SK-N-SH treated with all-trans-retinoic acid at 6 μM for 48 hours (cell line): Measurements from ENCODE around the gene CMIP.

Experiments used
- ATAC-seq: fragments of 200-7000 bp; cut with Tn5 transposase; 3 replicates; pipeline ENCODE4 v1.9.1; 2020; ENCODE audit warnings: mild to moderate bottlenecking, moderate library complexity
- ARNTL ChIP-seq: fragments of 450-650 bp; formaldehyde crosslinking; IDR thresholded peaks from 2 replicates; pipeline ENCODE4 v1.5.0; 2020; ENCODE audit warnings: low read depth, mild to moderate bottlenecking, moderate library complexity, borderline replicate concordance
- BACH2 ChIP-seq: fragments of 250-450 bp; sonication (Bioruptor Pico); IDR thresholded peaks from 2 replicates; pipeline ENCODE4 v1.9.0; 2021; ENCODE audit warnings: mild to moderate bottlenecking, borderline replicate concordance
- ESRRG ChIP-seq: fragments of 250-450 bp; sonication (Bioruptor Pico); IDR thresholded peaks from 2 replicates; pipeline ENCODE4 v1.6.1; 2021; ENCODE audit warnings: mild to moderate bottlenecking
- GLIS3 ChIP-seq: fragments of 250-450 bp; sonication (Bioruptor Pico); IDR thresholded peaks from 2 replicates; pipeline ENCODE4 v1.5.0; 2020; ENCODE audit warnings: mild to moderate bottlenecking, moderate library complexity
- ISL1 ChIP-seq: fragments of 250-450 bp; sonication (Bioruptor Pico); IDR thresholded peaks from 2 replicates; pipeline ENCODE4 v2.1.2; 2022; ENCODE audit warnings: mild to moderate bottlenecking, moderate library complexity
- OSR1 ChIP-seq: fragments of 250-450 bp; sonication (Bioruptor Pico); IDR thresholded peaks from 2 replicates; pipeline ENCODE4 v1.8.0; 2022; ENCODE audit warnings: moderate library complexity, mild to moderate bottlenecking, inconsistent platforms
- PATZ1 ChIP-seq: fragments of 250-450 bp; sonication (Bioruptor Pico); IDR thresholded peaks from 2 replicates; pipeline ENCODE4 v1.8.0; 2020; ENCODE audit warnings: mild to moderate bottlenecking, moderate library complexity, borderline replicate concordance
- POU6F1 ChIP-seq: fragments of 250-450 bp; sonication (Bioruptor Pico); IDR thresholded peaks from 2 replicates; pipeline ENCODE4 v1.8.0; 2021; ENCODE audit warnings: low read depth, mild to moderate bottlenecking, moderate library complexity, borderline replicate concordance
- RARB ChIP-seq: fragments of 250-450 bp; sonication (Bioruptor Pico); IDR thresholded peaks from 2 replicates; pipeline ENCODE4 v1.8.0; 2021; ENCODE audit warnings: mild to moderate bottlenecking, moderate library complexity
- SNAI2 ChIP-seq: fragments of 250-450 bp; sonication (Bioruptor Pico); IDR thresholded peaks from 2 replicates; pipeline ENCODE4 v1.5.0; 2020; ENCODE audit warnings: mild to moderate bottlenecking, moderate library complexity
- TOX ChIP-seq: fragments of 250-450 bp; sonication (Bioruptor Pico); IDR thresholded peaks from 2 replicates; pipeline ENCODE4 v1.8.0; 2021; ENCODE audit warnings: mild to moderate bottlenecking, moderate library complexity, borderline replicate concordance
- TSHZ2 ChIP-seq: fragments of 250-450 bp; sonication (Bioruptor Pico); IDR thresholded peaks from 2 replicates; pipeline ENCODE4 v1.5.0; 2020; ENCODE audit warnings: mild to moderate bottlenecking, moderate library complexity
- ZC3H10 ChIP-seq: fragments of 250-450 bp; sonication (Bioruptor Pico); IDR thresholded peaks from 2 replicates; pipeline ENCODE4 v1.5.1; 2021; ENCODE audit warnings: mild to moderate bottlenecking, moderate library complexity
- ZFP3 ChIP-seq: fragments of 250-450 bp; sonication (Bioruptor Pico); IDR thresholded peaks from 2 replicates; pipeline ENCODE4 v1.5.0; 2020; ENCODE audit warnings: mild to moderate bottlenecking, moderate library complexity
- ZFP30 ChIP-seq: fragments of 450-650 bp; formaldehyde crosslinking; IDR thresholded peaks from 2 replicates; pipeline ENCODE4 v1.5.0; 2022; ENCODE audit warnings: mild to moderate bottlenecking, moderate library complexity
- ZNF565 ChIP-seq: fragments of 450-650 bp; formaldehyde crosslinking; conservative IDR thresholded peaks from 2 replicates; pipeline ENCODE4 v1.5.0; 2020; ENCODE audit warnings: low read depth, mild to moderate bottlenecking, moderate library complexity
- ZNF70 ChIP-seq: fragments of 450-650 bp; formaldehyde crosslinking; IDR thresholded peaks from 2 replicates; pipeline ENCODE4 v1.5.0; 2020; ENCODE audit warnings: mild to moderate bottlenecking, moderate library complexity
- ZNF8 ChIP-seq: fragments of 450-650 bp; formaldehyde crosslinking; IDR thresholded peaks from 2 replicates; pipeline ENCODE4 v1.5.0; 2020; ENCODE audit warnings: mild to moderate bottlenecking, moderate library complexity
- TF ChIP-seq, protein P1 (sequence below): fragments of 250-450 bp; sonication (Bioruptor Pico); IDR thresholded peaks from 2 replicates; pipeline ENCODE4 v1.5.1; 2021; ENCODE audit warnings: mild to moderate bottlenecking, moderate library complexity
- TF ChIP-seq, protein P2 (sequence below): fragments of 250-450 bp; sonication (Bioruptor Pico); IDR thresholded peaks from 2 replicates; pipeline ENCODE4 v1.5.1; 2020; ENCODE audit warnings: low read depth, mild to moderate bottlenecking, moderate library complexity

The CMIP gene

GRCh38 chr16:81748476-81749198, 304.0 kb downstream of the CMIP start:
- ATAC-seq: no peak
- TF ChIP-seq, protein P1, sequence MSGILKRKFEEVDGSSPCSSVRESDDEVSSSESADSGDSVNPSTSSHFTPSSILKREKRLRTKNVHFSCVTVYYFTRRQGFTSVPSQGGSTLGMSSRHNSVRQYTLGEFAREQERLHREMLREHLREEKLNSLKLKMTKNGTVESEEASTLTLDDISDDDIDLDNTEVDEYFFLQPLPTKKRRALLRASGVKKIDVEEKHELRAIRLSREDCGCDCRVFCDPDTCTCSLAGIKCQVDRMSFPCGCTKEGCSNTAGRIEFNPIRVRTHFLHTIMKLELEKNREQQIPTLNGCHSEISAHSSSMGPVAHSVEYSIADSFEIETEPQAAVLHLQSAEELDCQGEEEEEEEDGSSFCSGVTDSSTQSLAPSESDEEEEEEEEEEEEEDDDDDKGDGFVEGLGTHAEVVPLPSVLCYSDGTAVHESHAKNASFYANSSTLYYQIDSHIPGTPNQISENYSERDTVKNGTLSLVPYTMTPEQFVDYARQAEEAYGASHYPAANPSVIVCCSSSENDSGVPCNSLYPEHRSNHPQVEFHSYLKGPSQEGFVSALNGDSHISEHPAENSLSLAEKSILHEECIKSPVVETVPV (CRISPR knock-in tag): no peak
- TF ChIP-seq ZC3H10 (CRISPR knock-in tag) (no peak), ZNF70 (no peak), PATZ1 (no peak), ZNF8 (no peak), TSHZ2 (CRISPR knock-in tag) (no peak), ZFP30 (no peak), GLIS3 (CRISPR knock-in tag) (no peak), SNAI2 (CRISPR knock-in tag) (no peak), ISL1 (CRISPR knock-in tag) (no peak), BACH2 (CRISPR knock-in tag) (no peak), ARNTL (CRISPR knock-in tag) (no peak), POU6F1 (CRISPR knock-in tag) (no peak), OSR1 (CRISPR knock-in tag) (no peak)
- TF ChIP-seq, protein P2, sequence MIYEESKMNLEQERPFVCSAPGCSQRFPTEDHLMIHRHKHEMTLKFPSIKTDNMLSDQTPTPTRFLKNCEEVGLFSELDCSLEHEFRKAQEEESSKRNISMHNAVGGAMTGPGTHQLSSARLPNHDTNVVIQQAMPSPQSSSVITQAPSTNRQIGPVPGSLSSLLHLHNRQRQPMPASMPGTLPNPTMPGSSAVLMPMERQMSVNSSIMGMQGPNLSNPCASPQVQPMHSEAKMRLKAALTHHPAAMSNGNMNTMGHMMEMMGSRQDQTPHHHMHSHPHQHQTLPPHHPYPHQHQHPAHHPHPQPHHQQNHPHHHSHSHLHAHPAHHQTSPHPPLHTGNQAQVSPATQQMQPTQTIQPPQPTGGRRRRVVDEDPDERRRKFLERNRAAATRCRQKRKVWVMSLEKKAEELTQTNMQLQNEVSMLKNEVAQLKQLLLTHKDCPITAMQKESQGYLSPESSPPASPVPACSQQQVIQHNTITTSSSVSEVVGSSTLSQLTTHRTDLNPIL (CRISPR knock-in tag): no peak

- no peak for ATAC-seq
- TF ChIP-seq, protein P2 (CRISPR knock-in tag): no peak
- TF ChIP-seq, protein P1 (CRISPR knock-in tag): no peak
- TF ChIP-seq PATZ1 (no peak), ZC3H10 (CRISPR knock-in tag) (no peak), ZNF8 (no peak), ZNF565 (CRISPR knock-in tag) (no peak), ISL1 (CRISPR knock-in tag) (no peak), RARB (no peak), ESRRG (CRISPR knock-in tag) (no peak), SNAI2 (CRISPR knock-in tag) (no peak), ZFP3 (CRISPR knock-in tag) (no peak), ZFP30 (no peak), TSHZ2 (CRISPR knock-in tag) (no peak), TOX (CRISPR knock-in tag) (no peak)
These were observed 307.7 kb downstream of the CMIP start for GRCh38 chr16:81752225-81752875.
